HG03521 (cell line): ENCODE data around the gene CTNNB1.
"Not testable (repeated sequence)": the region's sequence is repeated elsewhere in the genome, so short reads cannot be mapped to it uniquely, and the experiment has no call there.

Experiments used
- ATAC-seq: cut with Tn5 transposase; IDR thresholded peaks from one replicate; pipeline ENCODE4 v1.9.1; 2021; ENCODE audit warnings: mild to moderate bottlenecking, moderate library complexity; ENCODE audit not compliant: unreplicated experiment

CTNNB1 gene

GRCh38 chr3:41248525-41248924, 49.2 kb downstream of the CTNNB1 start:
- no peak for ATAC-seq

- no peak for ATAC-seq
Measured at GRCh38 chr3:41249318-41249717, 50.0 kb downstream of the CTNNB1 start.

- ATAC-seq, result no peak
Measured at GRCh38 chr3:41250825-41251224, 51.5 kb downstream of the CTNNB1 start.

- ATAC-seq, result no peak
Measured at GRCh38 chr3:41251593-41251992, 52.3 kb downstream of the CTNNB1 start.

- ATAC-seq, result no peak
Measured at GRCh38 chr3:41258239-41258800, 59.0 kb downstream of the CTNNB1 start.

- ATAC-seq, result no peak
Measured at GRCh38 chr3:41259449-41260062, 60.3 kb downstream of the CTNNB1 start.

GRCh38 chr3:41260063-41260450, 60.8 kb downstream of the CTNNB1 start:
- ATAC-seq, result no peak

GRCh38 chr3:41265011-41265545, 65.8 kb downstream of the CTNNB1 start:
- no peak for ATAC-seq

- no peak for ATAC-seq
Measured at GRCh38 chr3:41265823-41266273, 66.5 kb downstream of the CTNNB1 start.

GRCh38 chr3:41267975-41268640, 68.8 kb downstream of the CTNNB1 start:
- no peak for ATAC-seq

GRCh38 chr3:41272667-41273066, 73.4 kb downstream of the CTNNB1 start:
- ATAC-seq, result no peak

- no peak for ATAC-seq
Measured at GRCh38 chr3:41274944-41275668, 75.8 kb downstream of the CTNNB1 start.

- no peak for ATAC-seq
Measured at GRCh38 chr3:41276191-41276590, 76.9 kb downstream of the CTNNB1 start.

GRCh38 chr3:41277790-41278465, 78.6 kb downstream of the CTNNB1 start:
- no peak for ATAC-seq

GRCh38 chr3:41284934-41285333, 85.6 kb downstream of the CTNNB1 start:
- not testable (repeated sequence) for ATAC-seq

- no peak for ATAC-seq
Measured at GRCh38 chr3:41286305-41286704, 87.0 kb downstream of the CTNNB1 start.

- ATAC-seq, result no peak
Measured at GRCh38 chr3:41288785-41289184, 89.5 kb downstream of the CTNNB1 start.
